Nasal cavity respiratory epithelium epithelial cell of viscerocranial mucosa (primary cell): ENCODE results near the gene RBMS1. TPM values are rescaled to one million over a fixed set of nuclear protein-coding genes. Genes with fewer than 3 reads are reported as not detected.

Experiments
- total RNA-seq: library from RNA; depleted of rRNA; stranded (reverse); fragments of >200 nt; gene quantifications from 2 replicates; pipeline ENCODE4 v1.2.3, GENCODE V29; 2014

RBMS1 gene, protein sequence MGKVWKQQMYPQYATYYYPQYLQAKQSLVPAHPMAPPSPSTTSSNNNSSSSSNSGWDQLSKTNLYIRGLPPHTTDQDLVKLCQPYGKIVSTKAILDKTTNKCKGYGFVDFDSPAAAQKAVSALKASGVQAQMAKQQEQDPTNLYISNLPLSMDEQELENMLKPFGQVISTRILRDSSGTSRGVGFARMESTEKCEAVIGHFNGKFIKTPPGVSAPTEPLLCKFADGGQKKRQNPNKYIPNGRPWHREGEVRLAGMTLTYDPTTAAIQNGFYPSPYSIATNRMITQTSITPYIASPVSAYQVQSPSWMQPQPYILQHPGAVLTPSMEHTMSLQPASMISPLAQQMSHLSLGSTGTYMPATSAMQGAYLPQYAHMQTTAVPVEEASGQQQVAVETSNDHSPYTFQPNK
- total RNA-seq = 31.4 and 67.2 TPM in 2 replicates

GRCh38 chr2:160493227-160494028 is at the start of gene RBMS1:
RBMS1 (minus strand) TSS chr2:160493807; CDS start chr2:160493363, 444 bp downstream.

